Gastroesophageal sphincter (tissue), 4 donors: Measurements from ENCODE around the gene PPM1L. TPM values are rescaled to one million over a fixed set of nuclear protein-coding genes. Genes with fewer than 3 reads are reported as not detected.

Source experiments
- ATAC-seq: fragments of 150-250 bp; one replicate; pipeline ENCODE4 v1.9.1; 2016; ENCODE audit warnings: mild to moderate bottlenecking, moderate library complexity
- H3K27ac ChIP-seq, 4 donors: fragments of 200-600 bp; sonication (generic) in 3 of 4; 1 replicate in 3 of 4; 2 replicates in 1 of 4; pipeline ENCODE4 v1.5.1; 2016 to 2019
- H3K27me3 ChIP-seq: fragments of 200-600 bp; sonication (generic); one replicate; pipeline ENCODE4 v1.5.1; 2019
- H3K36me3 ChIP-seq, 2 donors: fragments of 200-600 bp; sonication (generic); one replicate each; pipeline ENCODE4 v1.5.1; 2019; ENCODE audit warnings: control low read depth in 1 of 2
- H3K4me1 ChIP-seq, 3 donors: fragments of 200-600 bp; sonication (generic); 1 replicate in 2 of 3; 2 replicates in 1 of 3; pipeline ENCODE4 v1.5.1; 2016 to 2019; ENCODE audit warnings: control low read depth in 2 of 3
- H3K4me3 ChIP-seq, 2 donors: fragments of 200-600 bp; sonication (generic); one replicate each; pipeline ENCODE4 v1.5.1; 2019; ENCODE audit warnings: mild to moderate bottlenecking in 1 of 2, moderate library complexity in 1 of 2
- H3K9me3 ChIP-seq, 3 donors: fragments of 200-600 bp; sonication (generic); one replicate each; pipeline ENCODE4 v1.5.1; 2017 to 2019; ENCODE audit warnings: control low read depth in 2 of 3
- CTCF ChIP-seq, 4 experiments: fragments of 200-600 bp in 2 of 4; fragments of 450-650 bp in 2 of 4; sonication (generic) in 1 of 4; IDR thresholded peaks; one replicate each; pipeline ENCODE4 v1.5.1; 2017 to 2019; ENCODE audit warnings: antibody characterized with exemption in 4 of 4, mild to moderate bottlenecking in 2 of 4, moderate library complexity in 2 of 4
- EP300 ChIP-seq: sonication (generic); formaldehyde crosslinking; IDR thresholded peaks from one replicate; pipeline ENCODE4 v1.6.1; 2017; ENCODE audit warnings: antibody characterized with exemption, mild to moderate bottlenecking
- POLR2A ChIP-seq, 2 donors: fragments of 450-650 bp; IDR thresholded peaks; one replicate each; pipeline ENCODE4 v1.6.1; 2017; ENCODE audit warnings: antibody characterized with exemption in 2 of 2, mild to moderate bottlenecking in 2 of 2, moderate library complexity in 1 of 2
- POLR2AphosphoS5 ChIP-seq: sonication (generic); formaldehyde crosslinking; IDR thresholded peaks from one replicate; pipeline ENCODE4 v1.6.1; 2017; ENCODE audit warnings: antibody characterized with exemption
- WGBS, 2 donors: methylation state at CpG; one replicate each; pipeline ENCODE4 v1.1.5; 2018; ENCODE audit warnings: low coverage in 1 of 2; 5-methylcytosine and 5-hydroxymethylcytosine counted together
- total RNA-seq, 4 donors: library from RNA; depleted of rRNA; stranded (reverse); fragments of >200 nt; gene quantifications; one replicate each; pipeline ENCODE4 v1.1.0, GENCODE V29; 2016

PPM1L gene
- total RNA-seq, 4 donors from 2014 or later, result 47.4 to 93.1 (median 60.6) TPM

- ATAC-seq, result no peak
- Histone ChIP-seq H3K27me3 (no peaks in the 10 kb centered on the region), H3K4me3 (no peak overlapping the region), H3K4me1 (peaks cover 0 to 17% (median 8%) of the 10 kb centered on the region in 3 donors), H3K9me3 (no peaks in the 10 kb centered on the region), H3K27ac (no peak overlapping the region), H3K36me3 (no peaks in the 10 kb centered on the region)
- TF ChIP-seq POLR2AphosphoS5 (no peak), POLR2A (IDR thresholded peaks at IDR 0.05) (no peak), CTCF (IDR thresholded peaks at IDR 0.05) (no peak), EP300 (no peak)
- 11 to 14% methylated on average over 1 of the region's 1 CpG for WGBS, 2 donors
Measured at GRCh38 chr3:160747422-160747821, 8.6 kb upstream of the PPM1L start.

- ATAC-seq, result no peak
- WGBS, 2 donors, result 26 to 39% methylated on average over 1 to 2 of the region's 2 CpGs
- Histone ChIP-seq H3K36me3 (no peaks in the 10 kb centered on the region), H3K27ac (no peak overlapping the region), H3K9me3 (no peaks in the 10 kb centered on the region), H3K4me1 (peaks cover 0 to 19% (median 8%) of the 10 kb centered on the region in 3 donors), H3K4me3 (no peak overlapping the region), H3K27me3 (no peaks in the 10 kb centered on the region)
- TF ChIP-seq CTCF (IDR thresholded peaks at IDR 0.05) (no peak), EP300 (no peak), POLR2AphosphoS5 (no peak), POLR2A (IDR thresholded peaks at IDR 0.05) (no peak)
Measured at GRCh38 chr3:160748231-160748630, 7.8 kb upstream of the PPM1L start.

- 69 to 73% methylated on average over 1 of the region's 1 CpG for WGBS, 2 donors
- H3K36me3 ChIP-seq, result no peaks in the 10 kb centered on the region
- H3K4me3 ChIP-seq, result no peak overlapping the region
- no peak for TF ChIP-seq POLR2AphosphoS5
- no peak for TF ChIP-seq EP300
- TF ChIP-seq POLR2A (IDR thresholded peaks at IDR 0.05), result no peak
- TF ChIP-seq CTCF (IDR thresholded peaks at IDR 0.05), result no peak
- no peak overlapping the region for H3K27ac ChIP-seq
- peaks cover 0 to 25% (median 8%) of the 10 kb centered on the region in 3 donors for H3K4me1 ChIP-seq
- H3K27me3 ChIP-seq, result no peaks in the 10 kb centered on the region
- no peaks in the 10 kb centered on the region for H3K9me3 ChIP-seq
- no peak for ATAC-seq
Measured at GRCh38 chr3:160748787-160749186, 7.2 kb upstream of the PPM1L start.

- peaks cover 0 to 36% (median 0%) of the 10 kb centered on the region in 3 donors for H3K4me1 ChIP-seq
- H3K27me3 ChIP-seq, result no peaks in the 10 kb centered on the region
- H3K4me3 ChIP-seq, result peak overlapping the region; percentile 78 to 91
- no peak for ATAC-seq
- no peak for TF ChIP-seq CTCF (IDR thresholded peaks at IDR 0.05)
- no peak for TF ChIP-seq EP300
- no peak for TF ChIP-seq POLR2AphosphoS5
- no peak for TF ChIP-seq POLR2A (IDR thresholded peaks at IDR 0.05)
- H3K36me3 ChIP-seq, result no peaks in the 10 kb centered on the region
- WGBS, 2 donors, result 5 to 22% methylated on average over 2 of the region's 2 CpGs
- no peaks in the 10 kb centered on the region for H3K9me3 ChIP-seq
- H3K27ac ChIP-seq, result peak overlapping the region; percentile 69 to 96 (median 96)
Measured at GRCh38 chr3:160753953-160754352, 2.1 kb upstream of the PPM1L start.

- WGBS, 2 donors, result 0% methylated on average over 9 of the region's 27 CpGs
- Histone ChIP-seq H3K4me1 (peaks cover 0 to 36% (median 0%) of the 10 kb centered on the region in 3 donors), H3K27ac (peak overlapping the region; percentile 69 to 96 (median 96)), H3K4me3 (peak overlapping the region; percentile 78 to 91), H3K36me3 (no peaks in the 10 kb centered on the region), H3K9me3 (no peaks in the 10 kb centered on the region), H3K27me3 (no peaks in the 10 kb centered on the region)
- TF ChIP-seq CTCF (IDR thresholded peaks at IDR 0.05) (no peak), POLR2AphosphoS5 (no peak), EP300 (no peak), POLR2A (IDR thresholded peaks at IDR 0.05) (no peak)
- ATAC-seq, result no peak
Measured at GRCh38 chr3:160754371-160754854, 1.6 kb upstream of the PPM1L start.
